Neural cell (in vitro differentiated cells): ENCODE data around the gene ANKRD33B.

Experiments
- CTCF ChIP-seq: fragments of 450-650 bp; IDR thresholded peaks from 2 replicates; pipeline ENCODE4 v1.5.1; 2014; ENCODE audit warnings: antibody characterized with exemption, mild to moderate bottlenecking, moderate library complexity; ENCODE audit not compliant: poor library complexity, severe bottlenecking
- EP300 ChIP-seq: fragments of 450-650 bp; conservative IDR thresholded peaks from 2 replicates; pipeline ENCODE4 v1.6.1; 2014; ENCODE audit warnings: antibody characterized with exemption, mild to moderate bottlenecking, moderate library complexity; ENCODE audit not compliant: poor library complexity, severe bottlenecking

- TF ChIP-seq EP300 (no peak), CTCF (no peak)
These were observed 67.6 kb downstream of the ANKRD33B start for GRCh38 chr5:10631316-10631996.
